Lung (tissue), 12 donors: ENCODE data around the gene EFCC1. TPM values are rescaled to one million over a fixed set of nuclear protein-coding genes. Genes with fewer than 3 reads are reported as not detected.

ENCODE experiments used
- ATAC-seq: fragments of 200-7000 bp; cut with Tn5 transposase; one replicate; pipeline ENCODE4 v1.9.1; 2020; ENCODE audit warnings: moderate number of reproducible peaks; ENCODE audit not compliant: insufficient read depth, low FRiP score
- DNase-seq, 3 donors: peaks; one replicate each; pipeline ENCODE4 v3.0.0-alpha.2; 2013 to 2017
- H3K27ac ChIP-seq, 2 donors: one replicate each; pipeline ENCODE4 v1.5.1; 2013; ENCODE audit warnings: mild to moderate bottlenecking in 2 of 2, moderate library complexity in 2 of 2, control low read depth in 1 of 2, inconsistent platforms in 1 of 2, low read depth in 1 of 2, low read length in 1 of 2
- H3K27me3 ChIP-seq, 3 donors: one replicate each; pipeline ENCODE4 v1.5.1; 2013; ENCODE audit warnings: low read length in 2 of 3; ENCODE audit not compliant: control insufficient read depth in 3 of 3, insufficient read depth in 3 of 3
- H3K36me3 ChIP-seq, 4 donors: one replicate each; pipeline ENCODE4 v1.5.1; 2013; ENCODE audit warnings: low read length in 4 of 4, mild to moderate bottlenecking in 1 of 4, moderate library complexity in 1 of 4; ENCODE audit not compliant: control insufficient read depth in 4 of 4, insufficient read depth in 4 of 4
- H3K4me1 ChIP-seq, 5 donors: one replicate each; pipeline ENCODE4 v1.5.1; 2013; ENCODE audit warnings: low read length in 5 of 5, mild to moderate bottlenecking in 2 of 5, moderate library complexity in 1 of 5; ENCODE audit not compliant: control insufficient read depth in 5 of 5, insufficient read depth in 5 of 5
- H3K4me3 ChIP-seq: one replicate; pipeline ENCODE4 v1.5.1; 2013; ENCODE audit warnings: mild to moderate bottlenecking, control low read depth, moderate library complexity
- H3K9ac ChIP-seq, 2 donors: one replicate each; pipeline ENCODE4 v1.5.1; 2013; ENCODE audit warnings: low read length in 2 of 2, control low read depth in 1 of 2; ENCODE audit not compliant: insufficient read depth in 1 of 2
- H3K9me3 ChIP-seq, 4 donors: one replicate each; pipeline ENCODE4 v1.5.1; 2013; ENCODE audit warnings: low read length in 3 of 4, mild to moderate bottlenecking in 1 of 4, moderate library complexity in 1 of 4; ENCODE audit not compliant: control insufficient read depth in 4 of 4, insufficient read depth in 3 of 4
- CTCF ChIP-seq: IDR thresholded peaks from 2 replicates; pipeline ENCODE4 v1.5.1; 2012; ENCODE audit warnings: mild to moderate bottlenecking; ENCODE audit errors: control extremely low read depth, extremely low read depth
- WGBS, 2 donors: extraction: QIAGEN DNeasy Blood & Tissue Kit; methylation state at CpG; one replicate each; pipeline ENCODE4 v1.1.7; 2013; 5-methylcytosine and 5-hydroxymethylcytosine counted together
- polyA plus RNA-seq, 2 donors: library from polyadenylated mRNA; stranded (reverse); fragments of 200-250 nt; gene quantifications; one replicate each; pipeline ENCODE4 v1.2.1, GENCODE V29; 2013
- total RNA-seq, 2 donors: library from RNA; depleted of rRNA in 1 of 2; stranded (reverse); fragments of >200 nt in 1 of 2; gene quantifications; one replicate each; pipeline ENCODE4 v1.2.1, GENCODE V29; 2014 to 2021
- donor health status: control.
- donor health status: control.
- donor health status: Bipolar disorder and iron deficiency.
- donor health status: healthy.
- donor health status: DM: yes; HTN: yes; CAD: no.

Gene EFCC1
- total and polyA plus RNA-seq, 4 donors, result 3.2 to 10.0 (median 6.3) TPM

GRCh38 chr3:129052675-129053074, 51.6 kb downstream of the EFCC1 start:
- no peaks in the 10 kb centered on the region for H3K27me3 ChIP-seq
- 52 to 75% methylated on average over 6 of the region's 6 CpGs for WGBS, 2 donors
- peak; percentile 87 to 91 (median 89) for DNase-seq
- peaks cover 0 to under 1% (median 0%) of the 10 kb centered on the region in 4 donors for H3K9me3 ChIP-seq
- no peak for TF ChIP-seq CTCF
- H3K4me3 ChIP-seq, result no peak overlapping the region
- peak overlapping the region; percentile 38 to 76 for H3K27ac ChIP-seq
- no peaks in the 10 kb centered on the region for H3K36me3 ChIP-seq
- H3K9ac ChIP-seq, result no peak overlapping the region
- H3K4me1 ChIP-seq, result peaks cover 0 to 30% (median 15%) of the 10 kb centered on the region in 5 donors
- no peak for ATAC-seq

- Histone ChIP-seq H3K9me3 (no peaks in the 10 kb centered on the region), H3K9ac (no peak overlapping the region), H3K27me3 (no peaks in the 10 kb centered on the region), H3K4me3 (no peak overlapping the region), H3K36me3 (no peaks in the 10 kb centered on the region), H3K4me1 (peaks cover 0 to 38% (median 15%) of the 10 kb centered on the region in 5 donors), H3K27ac (no peak overlapping the region)
- ATAC-seq (no peak), DNase-seq (peak; percentile 41 to 63 (median 53))
- 47 to 87% methylated on average over 3 of the region's 3 CpGs for WGBS, 2 donors
- no peak for TF ChIP-seq CTCF
Observed at GRCh38 chr3:129054605-129055104, 53.6 kb downstream of the EFCC1 start.

- H3K27ac ChIP-seq, result no peak overlapping the region
Observed at GRCh38 chr3:129056451-129057173, 55.5 kb downstream of the EFCC1 start.

More at GRCh38 chr3:129056451-129057173, 55.5 kb downstream of the EFCC1 start:
- Histone ChIP-seq H3K9ac (no peak overlapping the region), H3K9me3 (no peaks in the 10 kb centered on the region), H3K4me3 (no peak overlapping the region), H3K4me1 (peaks cover 0 to 40% (median 10%) of the 10 kb centered on the region in 5 donors), H3K27me3 (no peaks in the 10 kb centered on the region), H3K36me3 (no peaks in the 10 kb centered on the region)
- DNase-seq (no peak), ATAC-seq (no peak)
- no peak for TF ChIP-seq CTCF
- WGBS, 2 donors, result 62 to 65% methylated on average over 9 of the region's 9 CpGs
